ENCODE results near the gene IMPACT. TPM values are rescaled to one million over a fixed set of nuclear protein-coding genes. Genes with fewer than 3 reads are reported as not detected.

The IMPACT gene
- total RNA-seq, 2 donors from 2014 or later: 10.9 to 16.9 TPM

DNA sequence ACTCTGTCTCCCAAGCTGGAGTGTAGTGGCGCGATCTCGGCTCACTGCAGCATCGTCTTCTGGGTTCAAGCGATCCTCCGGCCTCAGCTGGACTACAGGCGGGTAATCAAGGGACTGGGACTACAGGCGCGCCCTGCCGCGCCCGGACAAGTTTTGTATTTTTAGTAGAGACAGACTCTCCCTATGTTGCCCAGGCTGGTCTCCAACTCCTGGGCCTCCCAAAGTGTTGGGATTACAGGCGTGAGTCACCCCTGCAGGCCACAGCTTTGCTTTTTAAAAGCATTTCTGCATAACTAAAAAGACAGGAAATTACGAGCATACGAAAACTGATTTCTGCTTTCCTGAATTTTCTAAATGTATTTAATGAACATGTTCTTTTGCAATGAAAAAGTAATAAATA is 27.9 kb upstream of the IMPACT start:
- Histone ChIP-seq H3K27me3 (no peaks in the 10 kb centered on the region), H3K9me3 (no peaks in the 10 kb centered on the region), H3K4me1 (peaks cover 0 to 10% of the 10 kb centered on the region in 2 donors), H3K4me3 (no peak overlapping the region), H3K27ac (peak overlapping the region in 1 of 2 donors; percentile 80), H3K36me3 (no peaks in the 10 kb centered on the region)
- no peak for TF ChIP-seq CTCF (IDR thresholded peaks at IDR 0.05)
- no peak for DNase-seq (ENCODE audit: low spot score)

GRCh38 chr18:24400587-24400986 is 25.9 kb upstream of the IMPACT start:
- H3K9me3 ChIP-seq: no peaks in the 10 kb centered on the region
- peaks cover 0 to 10% of the 10 kb centered on the region in 2 donors for H3K4me1 ChIP-seq
- no peak for TF ChIP-seq CTCF (IDR thresholded peaks at IDR 0.05)
- H3K36me3 ChIP-seq: no peaks in the 10 kb centered on the region
- H3K27me3 ChIP-seq: no peaks in the 10 kb centered on the region
- no peak overlapping the region for H3K4me3 ChIP-seq
- no peak overlapping the region for H3K27ac ChIP-seq
- no peak for DNase-seq (ENCODE audit: low spot score)

GRCh38 chr18:24402209-24402785 is 24.2 kb upstream of the IMPACT start:
- Histone ChIP-seq H3K4me3 (no peak overlapping the region), H3K27me3 (no peaks in the 10 kb centered on the region), H3K36me3 (no peaks in the 10 kb centered on the region), H3K9me3 (no peaks in the 10 kb centered on the region), H3K27ac (no peak overlapping the region), H3K4me1 (peaks cover 0 to 6% of the 10 kb centered on the region in 2 donors)
- no peak for DNase-seq (ENCODE audit: low spot score)
- no peak for TF ChIP-seq CTCF (IDR thresholded peaks at IDR 0.05)

GRCh38 chr18:24403076-24403475 is 23.4 kb upstream of the IMPACT start:
- DNase-seq (ENCODE audit: low spot score): no peak
- Histone ChIP-seq H3K27ac (no peak overlapping the region), H3K36me3 (no peaks in the 10 kb centered on the region), H3K4me1 (peaks cover 0 to 4% of the 10 kb centered on the region in 2 donors), H3K4me3 (no peak overlapping the region), H3K9me3 (no peaks in the 10 kb centered on the region), H3K27me3 (no peaks in the 10 kb centered on the region)
- no peak for TF ChIP-seq CTCF (IDR thresholded peaks at IDR 0.05)

GRCh38 chr18:24404591-24404990 is 21.9 kb upstream of the IMPACT start:
- no peak for DNase-seq (ENCODE audit: low spot score)
- no peak for TF ChIP-seq CTCF (IDR thresholded peaks at IDR 0.05)

DNA sequence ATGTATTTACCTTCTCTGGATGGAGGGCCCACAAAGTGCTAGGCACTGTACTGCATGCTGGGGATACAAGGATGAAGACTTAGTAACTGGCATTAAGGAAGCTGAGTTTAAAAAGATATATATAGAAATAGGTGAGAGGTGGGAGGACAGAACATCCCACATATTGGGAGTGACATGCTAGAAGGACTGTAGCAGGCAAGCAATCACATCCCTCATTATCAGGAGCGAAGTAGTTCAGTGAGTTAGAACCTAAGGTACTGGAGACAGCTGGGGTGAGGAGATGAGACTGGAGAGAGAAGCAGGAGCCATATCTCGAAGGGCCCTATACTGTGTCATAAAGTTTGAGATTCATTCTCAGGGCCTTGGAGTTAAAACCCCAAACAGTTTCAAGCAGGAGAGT is 18.0 kb upstream of the IMPACT start:
- no peak for DNase-seq (ENCODE audit: low spot score)
- H3K36me3 ChIP-seq: no peaks in the 10 kb centered on the region
- no peak for TF ChIP-seq CTCF (IDR thresholded peaks at IDR 0.05)
- no peak overlapping the region for H3K4me3 ChIP-seq
- no peak overlapping the region for H3K27ac ChIP-seq
- no peaks in the 10 kb centered on the region for H3K4me1 ChIP-seq
- no peaks in the 10 kb centered on the region for H3K27me3 ChIP-seq
- no peaks in the 10 kb centered on the region for H3K9me3 ChIP-seq

More at GRCh38 chr18:24404591-24404990, 21.9 kb upstream of the IMPACT start:
- H3K9me3 ChIP-seq: no peaks in the 10 kb centered on the region
- H3K4me1 ChIP-seq: no peaks in the 10 kb centered on the region
- H3K4me3 ChIP-seq: no peak overlapping the region
- no peak overlapping the region for H3K27ac ChIP-seq
- H3K27me3 ChIP-seq: no peaks in the 10 kb centered on the region
- no peaks in the 10 kb centered on the region for H3K36me3 ChIP-seq
